ENCODE data around the gene ARCN1. TPM values are rescaled to one million over a fixed set of nuclear protein-coding genes. Genes with fewer than 3 reads are reported as not detected.

The ARCN1 gene
- total RNA-seq, 1 donor from 2014 or later: 112 TPM

DNA sequence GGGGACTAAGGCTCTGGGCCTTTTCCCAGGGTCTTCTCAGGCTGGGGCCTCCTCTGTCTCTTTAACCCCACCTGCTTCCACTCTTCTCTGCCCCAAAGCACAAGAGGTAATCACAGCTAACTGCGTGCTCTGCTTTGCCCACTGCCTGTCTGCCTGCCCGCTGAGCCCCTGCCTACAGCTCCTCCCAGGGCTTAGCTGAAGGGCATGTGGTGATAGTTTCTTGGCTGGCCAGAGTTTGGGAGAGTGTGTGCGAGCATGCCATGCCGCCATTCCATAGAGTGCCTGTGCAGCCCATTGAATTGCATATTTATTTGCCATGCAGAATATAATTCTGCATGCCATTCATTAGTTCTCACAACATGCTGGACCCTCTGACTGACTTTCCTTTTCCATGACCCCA is 67.7 kb downstream of the ARCN1 start:
- Histone ChIP-seq H3K9me3 (ENCODE audit: low read depth) (no peaks in the 10 kb centered on the region), H4K20me1 (ENCODE audit: low read depth) (peaks cover 23% of the 10 kb centered on the region), H3K4me2 (no peak overlapping the region), H3F3A (ENCODE audit: low read depth) (peaks cover 11% of the 10 kb centered on the region), H3K27ac (no peak overlapping the region), H3K4me3 (no peak overlapping the region), H3K36me3 (no peaks in the 10 kb centered on the region), H3K27me3 (no peaks in the 10 kb centered on the region), H2AFZ (replicated peaks) (no peak overlapping the region), H3K4me1 (peaks cover 17% of the 10 kb centered on the region), H3K79me2 (ENCODE audit: low read depth) (no peaks in the 10 kb centered on the region), H3K9ac (no peak overlapping the region)
- TF ChIP-seq EZH2phosphoT487 (IDR thresholded peaks at IDR 0.05) (no peak), EZH2 (IDR thresholded peaks at IDR 0.05) (no peak)
- TF ChIP-seq, protein P1, sequence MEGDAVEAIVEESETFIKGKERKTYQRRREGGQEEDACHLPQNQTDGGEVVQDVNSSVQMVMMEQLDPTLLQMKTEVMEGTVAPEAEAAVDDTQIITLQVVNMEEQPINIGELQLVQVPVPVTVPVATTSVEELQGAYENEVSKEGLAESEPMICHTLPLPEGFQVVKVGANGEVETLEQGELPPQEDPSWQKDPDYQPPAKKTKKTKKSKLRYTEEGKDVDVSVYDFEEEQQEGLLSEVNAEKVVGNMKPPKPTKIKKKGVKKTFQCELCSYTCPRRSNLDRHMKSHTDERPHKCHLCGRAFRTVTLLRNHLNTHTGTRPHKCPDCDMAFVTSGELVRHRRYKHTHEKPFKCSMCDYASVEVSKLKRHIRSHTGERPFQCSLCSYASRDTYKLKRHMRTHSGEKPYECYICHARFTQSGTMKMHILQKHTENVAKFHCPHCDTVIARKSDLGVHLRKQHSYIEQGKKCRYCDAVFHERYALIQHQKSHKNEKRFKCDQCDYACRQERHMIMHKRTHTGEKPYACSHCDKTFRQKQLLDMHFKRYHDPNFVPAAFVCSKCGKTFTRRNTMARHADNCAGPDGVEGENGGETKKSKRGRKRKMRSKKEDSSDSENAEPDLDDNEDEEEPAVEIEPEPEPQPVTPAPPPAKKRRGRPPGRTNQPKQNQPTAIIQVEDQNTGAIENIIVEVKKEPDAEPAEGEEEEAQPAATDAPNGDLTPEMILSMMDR (IDR thresholded peaks at IDR 0.05): no peak
- Mint-ChIP-seq H3K27me3 (ENCODE audit: insufficient read depth, low read depth) (peaks cover 2% of the 10 kb centered on the region), H3K4me1 (peaks cover 8% of the 10 kb centered on the region), H3K9me3 (no peaks in the 10 kb centered on the region), H3K27ac (no peak overlapping the region), H3K4me3 (no peak overlapping the region), H3K36me3 (peaks cover 26% of the 10 kb centered on the region)
- DNase-seq (ENCODE audit: low spot score): no peak

DNA sequence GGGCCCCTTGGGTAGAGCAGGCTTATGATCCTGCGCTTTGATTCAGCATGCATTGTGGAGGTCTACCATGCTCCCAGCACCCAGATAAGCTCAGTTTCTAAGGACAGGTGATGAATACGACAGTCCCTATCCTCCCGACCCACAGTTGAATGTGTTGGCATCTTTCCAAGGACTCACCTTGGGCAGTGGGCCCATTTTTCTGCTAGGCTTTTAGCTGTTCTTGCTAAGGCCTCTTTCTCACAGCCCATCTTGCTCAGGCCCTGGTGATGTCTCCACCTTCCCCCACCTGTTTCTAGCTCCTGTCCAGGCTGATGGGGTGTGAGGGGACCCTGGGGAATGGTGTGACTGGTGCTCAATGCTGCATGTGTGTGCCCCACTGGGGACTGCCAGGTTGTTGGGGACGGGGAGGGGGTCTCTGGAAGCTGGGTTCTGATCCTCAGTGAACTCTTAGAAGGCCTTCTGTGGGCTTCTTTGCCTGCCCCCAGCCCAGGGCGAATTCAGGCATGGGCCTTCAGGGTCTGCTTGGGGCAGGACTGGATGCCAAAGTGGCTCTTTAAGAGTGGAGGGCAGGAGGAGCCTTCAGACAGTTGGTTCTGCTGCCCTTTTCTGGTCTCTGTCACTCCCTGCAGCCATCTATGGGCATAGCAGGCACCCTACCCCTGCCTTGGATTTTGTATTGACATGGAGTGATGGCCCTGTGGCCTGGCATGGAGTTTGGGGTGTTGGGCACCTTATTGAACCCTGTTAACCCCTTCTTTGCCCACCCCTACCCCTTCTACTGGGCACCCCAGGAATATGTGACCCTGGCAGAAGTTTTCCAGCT is 68.3 kb downstream of the ARCN1 start:
- Histone ChIP-seq H3K4me1 (peaks cover 11% of the 10 kb centered on the region), H3K79me2 (ENCODE audit: low read depth) (no peaks in the 10 kb centered on the region), H3K36me3 (no peaks in the 10 kb centered on the region), H3K9me3 (ENCODE audit: low read depth) (no peaks in the 10 kb centered on the region), H3K27me3 (no peaks in the 10 kb centered on the region), H3K4me3 (no peak overlapping the region), H4K20me1 (ENCODE audit: low read depth) (peaks cover 18% of the 10 kb centered on the region), H3F3A (ENCODE audit: low read depth) (peaks cover 5% of the 10 kb centered on the region), H2AFZ (replicated peaks) (no peak overlapping the region), H3K9ac (no peak overlapping the region), H3K4me2 (no peak overlapping the region), H3K27ac (no peak overlapping the region)
- peaks cover 2% of the 10 kb centered on the region for H3K27me3 Mint-ChIP-seq (ENCODE audit: insufficient read depth, low read depth)
- peaks cover 26% of the 10 kb centered on the region for H3K36me3 Mint-ChIP-seq
- peaks cover 4% of the 10 kb centered on the region for H3K4me1 Mint-ChIP-seq
- TF ChIP-seq EZH2 (IDR thresholded peaks at IDR 0.05) (no peak), EZH2phosphoT487 (IDR thresholded peaks at IDR 0.05) (no peak)
- TF ChIP-seq, protein P1 (IDR thresholded peaks at IDR 0.05): no peak
- no peak overlapping the region for H3K27ac Mint-ChIP-seq
- no peaks in the 10 kb centered on the region for H3K9me3 Mint-ChIP-seq
- no peak overlapping the region for H3K4me3 Mint-ChIP-seq
- no peak for DNase-seq (ENCODE audit: low spot score)

DNA sequence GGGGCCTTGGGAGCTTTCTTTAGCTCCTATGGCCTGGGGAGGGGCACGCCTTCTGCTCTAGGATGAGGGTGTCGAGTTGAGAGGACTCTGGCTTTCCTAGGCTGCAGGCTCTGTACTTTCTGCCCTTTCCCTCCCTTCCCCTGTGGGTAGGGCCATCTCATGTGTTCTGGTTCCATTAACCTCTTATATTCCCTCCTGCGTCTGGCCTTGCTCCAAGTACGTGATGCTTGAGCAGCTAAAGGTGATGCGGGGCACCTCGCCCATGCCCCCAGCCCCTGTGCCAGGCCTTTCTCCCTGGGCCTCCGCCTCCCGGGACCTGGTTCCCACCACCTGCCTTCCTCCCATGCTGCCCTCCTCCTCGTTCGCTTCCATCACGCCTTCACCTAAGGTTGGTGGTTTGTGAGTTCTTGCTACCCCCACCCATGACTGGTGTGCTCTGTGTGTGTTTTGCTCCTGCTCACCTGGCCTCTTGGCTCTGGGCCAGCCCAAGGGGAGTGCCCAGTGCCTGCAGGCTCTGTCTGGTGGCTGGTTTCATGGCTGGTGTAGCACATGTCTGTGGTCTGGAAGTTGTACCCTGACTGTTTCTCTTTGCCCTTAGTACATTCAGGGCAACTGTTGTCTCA is 69.3 kb downstream of the ARCN1 start:
- Histone ChIP-seq H3K27me3 (no peaks in the 10 kb centered on the region), H3K9me3 (ENCODE audit: low read depth) (no peaks in the 10 kb centered on the region), H3K27ac (no peak overlapping the region), H3F3A (ENCODE audit: low read depth) (no peaks in the 10 kb centered on the region), H3K4me3 (no peak overlapping the region), H2AFZ (replicated peaks) (no peak overlapping the region), H3K4me2 (no peak overlapping the region), H4K20me1 (ENCODE audit: low read depth) (peaks cover 8% of the 10 kb centered on the region), H3K4me1 (peaks cover 1% of the 10 kb centered on the region), H3K36me3 (no peaks in the 10 kb centered on the region), H3K79me2 (ENCODE audit: low read depth) (no peaks in the 10 kb centered on the region), H3K9ac (no peak overlapping the region)
- Mint-ChIP-seq H3K4me3 (no peak overlapping the region), H3K27ac (no peak overlapping the region), H3K9me3 (no peaks in the 10 kb centered on the region), H3K27me3 (ENCODE audit: insufficient read depth, low read depth) (peaks cover 2% of the 10 kb centered on the region), H3K36me3 (peaks cover 23% of the 10 kb centered on the region), H3K4me1 (no peaks in the 10 kb centered on the region)
- TF ChIP-seq EZH2phosphoT487 (IDR thresholded peaks at IDR 0.05): no peak
- TF ChIP-seq, protein P1 (IDR thresholded peaks at IDR 0.05): no peak
- no peak for TF ChIP-seq EZH2 (IDR thresholded peaks at IDR 0.05)
- DNase-seq (ENCODE audit: low spot score): no peak
